Activated T-helper 1 cell treated with anti-CD3 and anti-CD28 coated beads, Interleukin-12 subunit alpha, Interleukin-12 subunit beta, Interleukin-2, Interleukin-4 antibody, amounts not matched to agents 30 ng/mL and 10 ng/mL and 1 ng/mL, durations not matched to agents 14 hours and 24 hours and 36 hours (primary cell): Measurements from ENCODE around the gene MTA1. TPM values are rescaled to one million over a fixed set of nuclear protein-coding genes. Genes with fewer than 3 reads are reported as not detected.

ENCODE experiments used
- DNase-seq: peaks from one replicate; pipeline ENCODE4 v3.0.0; 2021; ENCODE audit warnings: low spot score
- H3K27ac Mint-ChIP-seq: one replicate; pipeline ENCODE4 v1.8.0; 2021; ENCODE audit warnings: mild to moderate bottlenecking, mixed read lengths
- H3K27me3 Mint-ChIP-seq: one replicate; pipeline ENCODE4 v1.8.0; 2022; ENCODE audit warnings: mild to moderate bottlenecking, moderate library complexity, mixed read lengths; ENCODE audit not compliant: insufficient read depth
- H3K36me3 Mint-ChIP-seq: one replicate; pipeline ENCODE4 v1.8.0; 2021; ENCODE audit warnings: low read depth, mixed read lengths
- H3K4me1 Mint-ChIP-seq: one replicate; pipeline ENCODE4 v1.8.0; 2021; ENCODE audit warnings: low read depth, mixed read lengths
- H3K4me3 Mint-ChIP-seq: one replicate; pipeline ENCODE4 v1.8.0; 2021; ENCODE audit warnings: mild to moderate bottlenecking, moderate library complexity, mixed read lengths
- H3K9me3 Mint-ChIP-seq: one replicate; pipeline ENCODE4 v1.8.0; 2021; ENCODE audit warnings: mixed read lengths
- intact Hi-C: fragments of 100-400 bp; cut with micrococcal nuclease; formaldehyde crosslinking; loops from one replicate; pipeline ENCODE4 v1.15.1; 2024
- total RNA-seq: library from RNA; stranded (reverse); gene quantifications from 2 replicates; pipeline ENCODE4 v1.2.3, GENCODE V29; 2022

The MTA1 gene
- total RNA-seq: 173 and 181 TPM in 2 replicates

GRCh38 chr14:105419195-105420091, at the start of gene MTA1:
TSS of gene MTA1 (plus strand) at chr14:105419827. CDS start at chr14:105420036, 209 bp downstream.
- Mint-ChIP-seq H3K27ac (peak within 1 kb of the TSS; percentile 90), H3K9me3 (no peaks in the 10 kb centered on the region), H3K4me1 (peaks cover 10% of the 10 kb centered on the region), H3K27me3 (peaks cover 2% of the 10 kb centered on the region), H3K36me3 (peaks cover 10% of the 10 kb centered on the region), H3K4me3 (peak within 1 kb of the TSS; percentile 94)
- DNase-seq: peak; percentile 35
- intact Hi-C loops: loop anchor here (1.0 to 5.0 kb wide), 4 partner anchors 21 to 327 kb away; partner anchors contain the start of gene TEX22

- intact Hi-C loops: no loop called here
- DNase-seq: no peak
- H3K4me1 Mint-ChIP-seq: peaks cover 16% of the 10 kb centered on the region
- peaks cover 2% of the 10 kb centered on the region for H3K36me3 Mint-ChIP-seq
- H3K9me3 Mint-ChIP-seq: no peaks in the 10 kb centered on the region
- no peaks in the 10 kb centered on the region for H3K27me3 Mint-ChIP-seq
- no peak overlapping the region for H3K4me3 Mint-ChIP-seq
- no peak overlapping the region for H3K27ac Mint-ChIP-seq
These were observed 45.2 kb upstream of the MTA1 start for GRCh38 chr14:105374389-105374788.

GRCh38 chr14:105375635-105376057, 44.0 kb upstream of the MTA1 start:
- intact Hi-C loops: no loop called here
- Mint-ChIP-seq H3K9me3 (no peaks in the 10 kb centered on the region), H3K4me1 (peaks cover 16% of the 10 kb centered on the region), H3K4me3 (peak overlapping the region; percentile 8), H3K27ac (peak overlapping the region; percentile 95), H3K27me3 (no peaks in the 10 kb centered on the region), H3K36me3 (peaks cover 2% of the 10 kb centered on the region)
- DNase-seq: peak; percentile 25

- intact Hi-C loops: no loop called here
- Mint-ChIP-seq H3K27ac (no peak overlapping the region), H3K9me3 (no peaks in the 10 kb centered on the region), H3K4me1 (peaks cover 11% of the 10 kb centered on the region), H3K27me3 (no peaks in the 10 kb centered on the region), H3K4me3 (no peak overlapping the region), H3K36me3 (peaks cover 2% of the 10 kb centered on the region)
- DNase-seq: no peak
These were observed 42.8 kb upstream of the MTA1 start for GRCh38 chr14:105376521-105377440.

GRCh38 chr14:105377555-105378182, 42.0 kb upstream of the MTA1 start:
- Mint-ChIP-seq H3K27me3 (no peaks in the 10 kb centered on the region), H3K36me3 (peaks cover 2% of the 10 kb centered on the region), H3K4me1 (peaks cover 11% of the 10 kb centered on the region), H3K27ac (no peak overlapping the region), H3K4me3 (no peak overlapping the region), H3K9me3 (no peaks in the 10 kb centered on the region)
- no peak for DNase-seq
- intact Hi-C loops: no loop called here

- Mint-ChIP-seq H3K27me3 (no peaks in the 10 kb centered on the region), H3K4me1 (peaks cover 11% of the 10 kb centered on the region), H3K9me3 (no peaks in the 10 kb centered on the region), H3K36me3 (peaks cover 2% of the 10 kb centered on the region), H3K27ac (no peak overlapping the region), H3K4me3 (no peak overlapping the region)
- DNase-seq: no peak
- intact Hi-C loops: no loop called here
These were observed 41.4 kb upstream of the MTA1 start for GRCh38 chr14:105378199-105378598.

- no peak for DNase-seq
- intact Hi-C loops: no loop called here
- Mint-ChIP-seq H3K4me3 (no peak overlapping the region), H3K4me1 (peaks cover 11% of the 10 kb centered on the region), H3K27me3 (no peaks in the 10 kb centered on the region), H3K9me3 (no peaks in the 10 kb centered on the region), H3K27ac (no peak overlapping the region), H3K36me3 (peaks cover 2% of the 10 kb centered on the region)
These were observed 40.5 kb upstream of the MTA1 start for GRCh38 chr14:105378873-105379685.

- DNase-seq: no peak
- H3K4me1 Mint-ChIP-seq: peaks cover 11% of the 10 kb centered on the region
- H3K27ac Mint-ChIP-seq: no peak overlapping the region
- H3K36me3 Mint-ChIP-seq: peaks cover 2% of the 10 kb centered on the region
- intact Hi-C loops: no loop called here
- no peak overlapping the region for H3K4me3 Mint-ChIP-seq
- no peaks in the 10 kb centered on the region for H3K27me3 Mint-ChIP-seq
- H3K9me3 Mint-ChIP-seq: no peaks in the 10 kb centered on the region
These were observed 39.7 kb upstream of the MTA1 start for GRCh38 chr14:105379946-105380345.

GRCh38 chr14:105380756-105381155, 38.9 kb upstream of the MTA1 start:
- no peaks in the 10 kb centered on the region for H3K9me3 Mint-ChIP-seq
- no peaks in the 10 kb centered on the region for H3K36me3 Mint-ChIP-seq
- no peak for DNase-seq
- H3K4me3 Mint-ChIP-seq: no peak overlapping the region
- H3K27ac Mint-ChIP-seq: no peak overlapping the region
- intact Hi-C loops: no loop called here
- no peaks in the 10 kb centered on the region for H3K27me3 Mint-ChIP-seq
- peaks cover 5% of the 10 kb centered on the region for H3K4me1 Mint-ChIP-seq

- no peaks in the 10 kb centered on the region for H3K36me3 Mint-ChIP-seq
These were observed 37.9 kb upstream of the MTA1 start for GRCh38 chr14:105381446-105382342.

GRCh38 chr14:105382343-105383082, 37.1 kb upstream of the MTA1 start:
- no peaks in the 10 kb centered on the region for H3K9me3 Mint-ChIP-seq
- no peaks in the 10 kb centered on the region for H3K36me3 Mint-ChIP-seq
- no peak for DNase-seq

More at GRCh38 chr14:105381446-105382342, 37.9 kb upstream of the MTA1 start:
- H3K27ac Mint-ChIP-seq: no peak overlapping the region
- no peak overlapping the region for H3K4me3 Mint-ChIP-seq
- no peaks in the 10 kb centered on the region for H3K4me1 Mint-ChIP-seq
- no peak for DNase-seq
- intact Hi-C loops: no loop called here
- H3K27me3 Mint-ChIP-seq: no peaks in the 10 kb centered on the region
- no peaks in the 10 kb centered on the region for H3K9me3 Mint-ChIP-seq

More at GRCh38 chr14:105382343-105383082, 37.1 kb upstream of the MTA1 start:
- intact Hi-C loops: no loop called here
- H3K4me3 Mint-ChIP-seq: no peak overlapping the region
- H3K4me1 Mint-ChIP-seq: no peaks in the 10 kb centered on the region
- no peak overlapping the region for H3K27ac Mint-ChIP-seq
- H3K27me3 Mint-ChIP-seq: no peaks in the 10 kb centered on the region
